ENCODE measurements around the gene EXD2. TPM values are rescaled to one million over a fixed set of nuclear protein-coding genes. Genes with fewer than 3 reads are reported as not detected.

EXD2 gene
- total and polyA plus RNA-seq, 2 experiments from 2014 or later = 20.3 to 21.4 TPM

- H3K4me3 ChIP-seq = no peak overlapping the region
- no peak overlapping the region for H3K27ac ChIP-seq
- no peaks in the 10 kb centered on the region for H3K9me3 ChIP-seq (ENCODE audit: low read depth)
- no peaks in the 10 kb centered on the region for H3K4me1 ChIP-seq (ENCODE audit: low read depth)
- no peak for TF ChIP-seq CTCF (IDR thresholded peaks at IDR 0.05; ENCODE audit: low read depth, low read length)
- no peaks in the 10 kb centered on the region for H3K27me3 ChIP-seq
- no peaks in the 10 kb centered on the region for H3K36me3 ChIP-seq
- no peak for DNase-seq (ENCODE audit: low read depth in 1 of 2, low spot score in 1 of 2)
Observed at GRCh38 chr14:69280746-69281291, 89.5 kb downstream of the EXD2 start.

GRCh38 chr14:69281450-69282169 lies 90.3 kb downstream of the EXD2 start:
- Histone ChIP-seq H3K27ac (no peak overlapping the region), H3K27me3 (no peaks in the 10 kb centered on the region), H3K36me3 (no peaks in the 10 kb centered on the region), H3K4me1 (ENCODE audit: low read depth) (no peaks in the 10 kb centered on the region), H3K9me3 (ENCODE audit: low read depth) (no peaks in the 10 kb centered on the region), H3K4me3 (no peak overlapping the region)
- no peak for DNase-seq (ENCODE audit: low read depth in 1 of 2, low spot score in 1 of 2)
- no peak for TF ChIP-seq CTCF (IDR thresholded peaks at IDR 0.05; ENCODE audit: low read depth, low read length)

GRCh38 chr14:69282448-69282847 lies 91.2 kb downstream of the EXD2 start:
- Histone ChIP-seq H3K4me3 (no peak overlapping the region), H3K27ac (no peak overlapping the region), H3K4me1 (ENCODE audit: low read depth) (no peaks in the 10 kb centered on the region), H3K36me3 (no peaks in the 10 kb centered on the region), H3K9me3 (ENCODE audit: low read depth) (no peaks in the 10 kb centered on the region), H3K27me3 (no peaks in the 10 kb centered on the region)
- DNase-seq (ENCODE audit: low read depth in 1 of 2, low spot score in 1 of 2) = no peak
- TF ChIP-seq CTCF (IDR thresholded peaks at IDR 0.05; ENCODE audit: low read depth, low read length) = no peak

- H3K4me1 ChIP-seq (ENCODE audit: low read depth) = no peaks in the 10 kb centered on the region
- DNase-seq (ENCODE audit: low read depth in 1 of 2, low spot score in 1 of 2) = no peak
- no peaks in the 10 kb centered on the region for H3K36me3 ChIP-seq
- no peak overlapping the region for H3K27ac ChIP-seq
- no peak for TF ChIP-seq CTCF (IDR thresholded peaks at IDR 0.05; ENCODE audit: low read depth, low read length)
- no peaks in the 10 kb centered on the region for H3K27me3 ChIP-seq
- no peak overlapping the region for H3K4me3 ChIP-seq
- H3K9me3 ChIP-seq (ENCODE audit: low read depth) = no peaks in the 10 kb centered on the region
Observed at GRCh38 chr14:69284170-69284569, 92.9 kb downstream of the EXD2 start.

- no peak for DNase-seq (ENCODE audit: low read depth in 1 of 2, low spot score in 1 of 2)
- no peak for TF ChIP-seq CTCF (IDR thresholded peaks at IDR 0.05; ENCODE audit: low read depth, low read length)
Observed at GRCh38 chr14:69285661-69286255, 94.5 kb downstream of the EXD2 start.

More at GRCh38 chr14:69285661-69286255, 94.5 kb downstream of the EXD2 start:
- Histone ChIP-seq H3K27ac (no peak overlapping the region), H3K36me3 (no peaks in the 10 kb centered on the region), H3K27me3 (no peaks in the 10 kb centered on the region), H3K9me3 (ENCODE audit: low read depth) (no peaks in the 10 kb centered on the region), H3K4me3 (no peak overlapping the region), H3K4me1 (ENCODE audit: low read depth) (no peaks in the 10 kb centered on the region)

All from cardiac muscle cell (in vitro differentiated cells and primary cell).